Forelimb muscle (tissue), 1 donor: ENCODE data around the gene DGKG. TPM values are rescaled to one million over a fixed set of nuclear protein-coding genes. Genes with fewer than 3 reads are reported as not detected.
A peak's percentile ranks its signal among the peaks of the same experiment; 100 is the strongest.

Source experiments
- DNase-seq: peaks from one replicate; pipeline ENCODE4 v3.0.0-alpha.2; 2013; ENCODE audit warnings: low read depth
- polyA plus RNA-seq: library from polyadenylated mRNA; unstranded; fragments of 120-200 nt; gene quantifications from one replicate; pipeline ENCODE4 v1.2.1, GENCODE V29; 2013; ENCODE audit not compliant: insufficient read length

The DGKG gene
- polyA plus RNA-seq, 1 donor: 3.1 TPM

DNA sequence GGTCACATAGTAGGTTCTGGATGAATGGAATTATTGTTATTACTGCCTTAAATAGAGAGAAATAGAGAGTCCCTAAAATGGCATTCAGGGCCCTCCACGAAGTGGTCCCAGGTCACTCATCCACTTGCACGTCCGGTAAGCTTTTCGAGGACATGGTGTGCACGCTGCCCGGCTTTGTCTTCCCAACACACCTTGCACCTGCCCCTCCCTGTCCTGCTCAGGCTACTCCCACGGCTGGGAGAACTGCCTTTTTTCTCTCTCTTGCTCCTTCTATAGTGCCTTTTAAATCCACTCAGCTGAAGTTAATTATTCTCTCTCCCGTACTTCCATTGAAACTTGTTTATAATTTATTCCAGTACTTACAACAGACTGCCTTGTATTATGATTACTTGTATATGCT, 5.6 kb upstream of the DGKG start:
- no peak for DNase-seq

GRCh38 chr3:186366206-186366605, 4.2 kb upstream of the DGKG start:
- no peak for DNase-seq

- no peak for DNase-seq
Measured at GRCh38 chr3:186365202-186365974, 3.4 kb upstream of the DGKG start.

- DNase-seq: no peak
Measured at GRCh38 chr3:186362988-186363387, 954 bp upstream of the DGKG start.

DNA sequence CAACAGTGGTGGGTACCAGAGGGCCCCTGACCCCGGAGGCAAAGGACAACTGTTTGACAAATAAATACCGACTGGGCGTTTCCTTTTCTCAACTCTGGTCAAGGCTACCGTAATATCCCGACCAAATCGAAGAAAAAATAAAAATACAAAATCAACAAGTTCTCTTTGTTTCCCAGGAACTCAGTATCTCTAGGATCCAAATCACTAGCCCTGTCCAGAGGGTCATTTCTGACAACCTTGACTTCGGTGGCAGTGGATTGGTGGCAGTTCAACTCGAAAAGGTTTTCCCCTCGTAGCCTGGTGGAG, 456 bp upstream of the DGKG start:
- DNase-seq: no peak

DNA sequence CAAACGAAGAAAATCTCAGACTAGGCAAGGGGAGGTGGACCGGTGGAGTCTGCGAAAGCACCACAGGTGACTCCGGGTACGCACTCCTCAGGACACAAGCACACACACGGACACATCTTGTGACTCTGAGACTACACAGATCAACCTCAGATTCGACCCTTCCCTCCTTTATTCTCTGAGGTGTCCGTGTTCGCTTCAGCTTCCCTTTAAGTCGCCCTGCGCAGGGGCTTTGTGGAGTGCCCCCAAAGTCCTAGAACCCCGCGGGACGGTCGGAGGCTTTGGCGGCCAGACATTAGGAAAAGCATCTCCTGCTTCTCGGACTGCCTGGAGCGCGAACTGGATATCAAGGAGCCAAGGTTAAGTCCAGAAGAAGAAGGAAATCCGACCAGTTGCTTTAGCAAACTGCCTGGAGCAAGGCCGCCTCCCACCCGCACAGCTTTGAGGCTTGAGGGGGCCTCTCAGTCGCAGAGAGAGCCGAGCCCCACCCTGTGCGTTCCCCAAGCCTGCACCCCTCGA, 730 bp downstream of the DGKG start:
- DNase-seq: no peak

DNA sequence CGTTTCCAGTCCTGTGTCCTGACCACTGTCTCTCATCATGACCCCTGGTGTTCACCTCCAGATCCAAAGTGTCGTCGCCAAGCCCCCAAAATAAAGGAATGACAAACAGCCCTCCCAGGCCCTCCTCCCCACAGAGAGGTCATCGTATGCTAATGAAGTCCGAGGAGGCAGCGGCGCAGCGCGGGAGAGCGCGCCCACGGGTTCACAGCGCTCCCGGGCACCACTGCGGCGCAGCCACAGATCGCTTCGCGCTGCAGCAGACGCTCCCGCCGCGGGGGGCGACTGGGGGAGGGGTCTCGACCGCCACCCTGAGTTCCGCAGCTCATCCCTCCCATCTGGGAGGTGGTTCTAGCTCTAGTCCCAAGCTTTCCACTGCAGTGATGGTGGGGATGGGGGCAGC, 1.3 kb downstream of the DGKG start:
- DNase-seq: no peak

DNA sequence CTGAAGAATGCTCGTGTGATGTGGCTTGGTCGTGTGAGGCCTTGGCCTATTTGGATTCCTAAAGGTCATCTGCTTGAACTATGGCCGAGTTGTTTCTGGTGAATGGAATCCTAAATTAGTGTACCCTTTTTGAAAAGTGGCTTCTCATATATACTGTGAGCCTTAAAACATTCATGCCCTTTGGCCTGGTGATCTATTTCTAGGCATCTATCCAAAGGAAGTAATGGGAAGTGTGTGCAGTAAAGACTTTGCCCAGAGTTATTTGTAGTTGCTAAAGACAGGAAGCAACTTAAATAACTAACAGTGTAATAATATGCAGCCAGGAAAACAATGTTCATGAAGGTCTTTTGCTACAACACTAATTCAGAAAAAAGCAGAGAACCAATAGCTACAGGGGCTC, 3.0 kb downstream of the DGKG start:
- DNase-seq: no peak

GRCh38 chr3:186356152-186356551, 5.9 kb downstream of the DGKG start:
- DNase-seq: no peak

GRCh38 chr3:186354100-186354499, 7.9 kb downstream of the DGKG start:
- DNase-seq: no peak

GRCh38 chr3:186352369-186352768, 9.7 kb downstream of the DGKG start:
- DNase-seq: no peak

GRCh38 chr3:186342197-186342596, 19.8 kb downstream of the DGKG start:
- peak; percentile 24 for DNase-seq

- DNase-seq: no peak
Measured at GRCh38 chr3:186340204-186340603, 21.8 kb downstream of the DGKG start.

DNA sequence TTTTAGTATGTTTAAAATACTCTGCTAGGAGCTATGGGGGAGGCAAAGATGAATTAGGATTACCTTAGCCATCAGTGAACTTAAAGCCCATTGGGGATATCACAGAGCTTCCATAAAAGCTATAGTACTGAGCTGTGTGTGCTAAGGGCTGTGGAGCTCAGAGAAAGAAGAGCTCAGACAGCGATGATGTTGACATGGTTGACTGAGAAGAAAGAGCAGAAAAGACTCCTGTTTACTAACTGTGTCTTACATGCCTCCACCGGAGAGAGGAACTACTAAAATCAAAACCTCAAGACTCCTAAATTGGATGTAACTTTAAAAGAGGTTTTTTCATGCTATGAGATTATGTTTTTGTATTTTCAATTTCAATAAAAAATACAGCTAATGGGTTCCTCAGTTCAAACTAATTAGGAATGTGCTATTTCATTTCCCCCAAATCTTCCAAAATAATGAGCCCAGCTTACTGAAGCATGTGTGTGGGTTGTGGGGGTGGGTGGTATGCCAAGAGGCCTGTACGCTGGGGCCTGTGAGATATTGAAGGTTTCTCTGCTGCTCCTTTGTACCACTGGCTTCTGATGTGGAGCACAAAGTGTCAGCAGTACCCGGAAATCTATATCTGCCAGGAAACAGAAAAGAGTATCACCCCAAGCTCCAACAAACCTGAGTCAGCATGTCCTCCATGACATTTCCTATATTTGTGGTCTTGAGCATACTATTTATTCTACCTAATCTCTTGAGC, 22.7 kb downstream of the DGKG start:
- DNase-seq: no peak

GRCh38 chr3:186333256-186333655, 28.8 kb downstream of the DGKG start:
- no peak for DNase-seq

DNA sequence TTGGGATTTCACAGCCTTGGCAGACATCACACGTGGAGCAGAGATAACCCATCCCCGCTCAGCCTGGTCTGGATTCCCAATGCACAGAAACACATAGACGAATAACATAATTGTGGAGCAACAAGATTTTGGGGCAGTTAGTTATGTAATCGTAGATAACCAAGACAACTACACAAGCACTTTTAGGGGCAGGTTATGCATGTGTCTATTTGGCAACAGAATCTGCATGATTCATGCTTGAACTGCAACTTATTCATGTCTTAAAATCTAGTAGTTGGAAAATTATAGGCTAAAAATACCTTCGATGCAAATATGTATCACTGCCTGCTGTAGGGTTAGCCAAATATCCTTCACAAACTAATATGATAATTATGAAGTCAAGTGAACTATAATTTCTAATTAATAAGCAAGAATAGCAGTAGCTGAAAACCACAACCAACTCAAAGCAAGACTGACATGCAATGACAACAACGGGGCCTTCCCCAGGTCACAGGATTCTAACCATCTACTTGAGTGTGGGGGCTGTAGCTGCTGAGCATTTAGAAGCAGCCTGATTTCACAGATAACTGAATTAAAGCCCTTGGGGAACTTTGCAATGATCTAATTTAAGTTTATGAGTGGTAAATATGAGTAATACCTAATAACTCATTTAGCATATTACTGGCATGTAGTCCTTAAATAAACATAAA, 31.1 kb downstream of the DGKG start:
- no peak for DNase-seq

DNA sequence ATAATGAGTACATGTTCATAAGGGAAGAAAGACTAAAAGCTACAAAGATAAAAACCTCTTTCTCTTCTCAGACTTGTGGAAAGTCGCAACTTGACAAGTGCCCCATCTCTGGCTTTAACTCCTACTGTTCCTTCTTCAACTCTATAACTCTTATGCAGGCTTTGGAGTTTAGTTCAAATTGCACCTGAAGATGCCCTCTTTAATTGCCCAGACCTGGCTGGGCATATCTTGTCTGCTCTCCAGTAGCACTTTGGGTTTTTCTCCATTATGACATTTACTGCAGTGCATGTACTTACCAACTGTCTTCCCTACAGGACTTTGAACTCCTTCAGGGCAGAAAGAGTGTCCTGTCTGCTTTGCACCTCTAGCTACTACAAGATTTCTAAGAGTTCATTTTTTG, 32.4 kb downstream of the DGKG start:
- DNase-seq: no peak

DNA sequence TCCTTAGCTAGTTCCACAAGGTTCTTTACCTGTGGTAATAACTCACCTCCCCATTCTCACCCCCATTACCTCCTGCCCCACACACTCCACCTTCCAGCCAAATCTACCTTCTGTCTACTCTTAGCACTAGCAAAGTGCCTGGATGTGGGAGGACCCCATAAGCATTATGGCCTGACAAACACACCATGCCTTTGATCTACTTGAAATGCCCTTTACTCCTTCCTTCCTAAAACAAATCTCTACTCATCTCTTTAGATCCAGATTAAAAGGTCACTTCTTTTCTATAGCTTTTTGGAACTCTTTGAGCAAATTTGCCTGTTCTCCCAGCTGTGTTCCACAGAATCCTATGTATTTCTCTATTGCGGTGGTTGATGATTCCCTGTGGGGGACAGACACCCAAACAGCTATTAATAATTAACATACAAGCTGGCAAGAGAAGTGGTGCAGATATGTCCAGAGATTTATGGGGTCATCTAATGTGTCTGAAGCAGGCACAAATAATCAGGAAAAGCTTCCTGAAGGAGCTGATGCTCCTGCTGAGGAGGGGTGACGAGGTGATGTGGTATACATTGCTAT, 34.0 kb downstream of the DGKG start:
- DNase-seq: no peak

- no peak for DNase-seq
Measured at GRCh38 chr3:186322761-186323160, 39.3 kb downstream of the DGKG start.

GRCh38 chr3:186321746-186322145, 40.3 kb downstream of the DGKG start:
- no peak for DNase-seq

- no peak for DNase-seq
Measured at GRCh38 chr3:186320862-186321568, 41.0 kb downstream of the DGKG start.

- no peak for DNase-seq
Measured at GRCh38 chr3:186319945-186320344, 42.1 kb downstream of the DGKG start.
